Neural crest cell (in vitro differentiated cells): ENCODE data around the gene BCORL1. TPM values are rescaled to one million over a fixed set of nuclear protein-coding genes. Genes with fewer than 3 reads are reported as not detected.
A peak's percentile ranks its signal among the peaks of the same experiment; 100 is the strongest.

Experiments used
- DNase-seq: peaks from one replicate; pipeline ENCODE4 v3.0.0; 2021; ENCODE audit warnings: low read depth, mixed read lengths, low spot score
- H3K27ac Mint-ChIP-seq: one replicate; pipeline ENCODE4 v1.8.0; 2021; ENCODE audit warnings: mild to moderate bottlenecking, mixed read lengths; ENCODE audit not compliant: unreplicated experiment
- H3K27me3 Mint-ChIP-seq: 2 replicates; pipeline ENCODE4 v1.8.0; 2021; ENCODE audit warnings: low read depth, mild to moderate bottlenecking, mixed read lengths
- H3K36me3 Mint-ChIP-seq: 2 replicates; pipeline ENCODE4 v1.8.0; 2021; ENCODE audit warnings: low read depth, mild to moderate bottlenecking, mixed read lengths
- H3K4me1 Mint-ChIP-seq: 2 replicates; pipeline ENCODE4 v1.8.0; 2021; ENCODE audit warnings: mixed read lengths
- H3K4me3 Mint-ChIP-seq: one replicate; pipeline ENCODE4 v1.8.0; 2021; ENCODE audit warnings: mild to moderate bottlenecking, mixed read lengths
- H3K9me3 Mint-ChIP-seq: 2 replicates; pipeline ENCODE4 v1.8.0; 2021; ENCODE audit warnings: mixed read lengths
- CTCF ChIP-seq: fragments of 200-600 bp; sonication (generic); conservative IDR thresholded peaks from 2 replicates; pipeline ENCODE4 v1.5.0; 2021; ENCODE audit warnings: antibody characterized with exemption, mild to moderate bottlenecking
- total RNA-seq: library from RNA; stranded (reverse); gene quantifications from 2 replicates; pipeline ENCODE4 v1.2.1, GENCODE V29; 2021

The BCORL1 gene
- total RNA-seq, 1 donor from 2014 or later, result 46.2 TPM

- no peaks in the 10 kb centered on the region for H3K9me3 Mint-ChIP-seq
- peak overlapping the region; percentile 90 for H3K4me3 Mint-ChIP-seq
- H3K4me1 Mint-ChIP-seq, result peaks cover 21% of the 10 kb centered on the region
- peak; percentile 14 for DNase-seq
- peaks cover 2% of the 10 kb centered on the region for H3K36me3 Mint-ChIP-seq
- TF ChIP-seq CTCF, result no peak
- H3K27ac Mint-ChIP-seq, result peak overlapping the region; percentile 43
- no peaks in the 10 kb centered on the region for H3K27me3 Mint-ChIP-seq
Measured at GRCh38 chrX:129984111-129984958, 1.9 kb downstream of the BCORL1 start.

GRCh38 chrX:129987871-129988270 is 5.4 kb downstream of the BCORL1 start:
- peaks cover 20% of the 10 kb centered on the region for H3K4me1 Mint-ChIP-seq
- DNase-seq, result no peak
- H3K27me3 Mint-ChIP-seq, result no peaks in the 10 kb centered on the region
- peaks cover 2% of the 10 kb centered on the region for H3K36me3 Mint-ChIP-seq
- no peak overlapping the region for H3K27ac Mint-ChIP-seq
- TF ChIP-seq CTCF, result no peak
- no peak overlapping the region for H3K4me3 Mint-ChIP-seq
- H3K9me3 Mint-ChIP-seq, result no peaks in the 10 kb centered on the region

- no peak for DNase-seq
- Mint-ChIP-seq H3K9me3 (no peaks in the 10 kb centered on the region), H3K4me3 (no peak overlapping the region), H3K36me3 (peaks cover 6% of the 10 kb centered on the region), H3K27me3 (no peaks in the 10 kb centered on the region), H3K27ac (no peak overlapping the region), H3K4me1 (peaks cover 5% of the 10 kb centered on the region)
- no peak for TF ChIP-seq CTCF
Measured at GRCh38 chrX:129992181-129992580, 9.7 kb downstream of the BCORL1 start.

GRCh38 chrX:129996120-129996519 is 13.7 kb downstream of the BCORL1 start:
- no peak overlapping the region for H3K27ac Mint-ChIP-seq
- H3K4me3 Mint-ChIP-seq, result no peak overlapping the region
- TF ChIP-seq CTCF, result no peak
- no peak for DNase-seq
- H3K9me3 Mint-ChIP-seq, result no peaks in the 10 kb centered on the region
- H3K36me3 Mint-ChIP-seq, result peaks cover 7% of the 10 kb centered on the region
- H3K27me3 Mint-ChIP-seq, result no peaks in the 10 kb centered on the region
- H3K4me1 Mint-ChIP-seq, result peaks cover 4% of the 10 kb centered on the region

- H3K27me3 Mint-ChIP-seq, result no peaks in the 10 kb centered on the region
- H3K4me3 Mint-ChIP-seq, result no peak overlapping the region
- H3K36me3 Mint-ChIP-seq, result peaks cover 14% of the 10 kb centered on the region
- H3K27ac Mint-ChIP-seq, result no peak overlapping the region
- DNase-seq, result no peak
- no peaks in the 10 kb centered on the region for H3K9me3 Mint-ChIP-seq
- TF ChIP-seq CTCF, result no peak
- peaks cover 13% of the 10 kb centered on the region for H3K4me1 Mint-ChIP-seq
Measured at GRCh38 chrX:129997086-129997485, 14.7 kb downstream of the BCORL1 start.
